Measurements from ENCODE around the gene ENHO.

DNA sequence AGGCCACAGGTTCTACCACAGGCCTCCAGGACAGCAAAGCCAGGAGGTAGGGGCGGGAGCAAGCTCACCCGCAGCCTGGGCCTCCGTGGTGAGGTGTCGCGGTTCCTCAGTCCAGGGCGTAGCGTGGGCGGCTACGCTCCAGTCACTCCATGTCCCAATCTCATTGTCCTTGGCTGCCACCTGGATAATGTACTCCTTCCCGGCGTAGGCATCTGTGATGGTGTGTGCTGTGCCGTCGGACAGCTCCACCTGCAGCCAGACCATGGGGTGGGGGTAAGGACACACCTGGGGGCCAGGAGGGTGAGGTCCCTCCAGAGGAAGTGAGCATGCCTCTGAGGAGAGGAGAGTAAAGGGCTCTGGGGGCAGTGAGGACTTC, 29.8 kb upstream of the ENHO start:
- TF ChIP-seq, protein P1, sequence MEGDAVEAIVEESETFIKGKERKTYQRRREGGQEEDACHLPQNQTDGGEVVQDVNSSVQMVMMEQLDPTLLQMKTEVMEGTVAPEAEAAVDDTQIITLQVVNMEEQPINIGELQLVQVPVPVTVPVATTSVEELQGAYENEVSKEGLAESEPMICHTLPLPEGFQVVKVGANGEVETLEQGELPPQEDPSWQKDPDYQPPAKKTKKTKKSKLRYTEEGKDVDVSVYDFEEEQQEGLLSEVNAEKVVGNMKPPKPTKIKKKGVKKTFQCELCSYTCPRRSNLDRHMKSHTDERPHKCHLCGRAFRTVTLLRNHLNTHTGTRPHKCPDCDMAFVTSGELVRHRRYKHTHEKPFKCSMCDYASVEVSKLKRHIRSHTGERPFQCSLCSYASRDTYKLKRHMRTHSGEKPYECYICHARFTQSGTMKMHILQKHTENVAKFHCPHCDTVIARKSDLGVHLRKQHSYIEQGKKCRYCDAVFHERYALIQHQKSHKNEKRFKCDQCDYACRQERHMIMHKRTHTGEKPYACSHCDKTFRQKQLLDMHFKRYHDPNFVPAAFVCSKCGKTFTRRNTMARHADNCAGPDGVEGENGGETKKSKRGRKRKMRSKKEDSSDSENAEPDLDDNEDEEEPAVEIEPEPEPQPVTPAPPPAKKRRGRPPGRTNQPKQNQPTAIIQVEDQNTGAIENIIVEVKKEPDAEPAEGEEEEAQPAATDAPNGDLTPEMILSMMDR (IDR thresholded peaks at IDR 0.05) = no peak
- TF ChIP-seq POLR2A (IDR thresholded peaks at IDR 0.05) (no peak), POLR2AphosphoS5 (IDR thresholded peaks at IDR 0.05) (no peak)
